AG10803 (cell line): Measurements from ENCODE around the gene EME1.

Experiments used
- DNase-seq: peaks from one replicate; pipeline ENCODE4 v3.0.0; 2010; ENCODE audit warnings: low read depth
- H3K4me3 ChIP-seq: 2 replicates; pipeline ENCODE4 v1.5.1; 2011; ENCODE audit warnings: mild to moderate bottlenecking, low read length, control low read depth
- CTCF ChIP-seq: conservative IDR thresholded peaks from 2 replicates; pipeline ENCODE4 v1.5.1; 2011; ENCODE audit warnings: mild to moderate bottlenecking, low read length, control low read depth, inconsistent platforms

EME1 gene

GRCh38 chr17:50428831-50429424 lies 55.9 kb downstream of the EME1 start:
- no peak for TF ChIP-seq CTCF
- DNase-seq: no peak
- no peak overlapping the region for H3K4me3 ChIP-seq

- no peak for DNase-seq
- TF ChIP-seq CTCF: no peak
- H3K4me3 ChIP-seq: no peak overlapping the region
These were observed 56.8 kb downstream of the EME1 start for GRCh38 chr17:50429793-50430192.
